Stimulated activated naive CD8-positive, alpha-beta T cell treated with anti-CD3 and anti-CD28 coated beads, Interleukin-15, Interleukin-2, amounts not matched to agents 100 U/mL and 50 U/mL, for 24 hours (primary cell): ENCODE data around the gene MED31.
"Not testable (repeated sequence)": the region's sequence is repeated elsewhere in the genome, so short reads cannot be mapped to it uniquely, and the experiment has no call there.

ENCODE experiments used
- ATAC-seq: fragments of 150-1000 bp; cut with Tn5 transposase; one replicate; pipeline ENCODE4 v1.10.0; 2021
- DNase-seq: peaks from one replicate; pipeline ENCODE4 v3.0.0; 2021

The MED31 gene

DNA sequence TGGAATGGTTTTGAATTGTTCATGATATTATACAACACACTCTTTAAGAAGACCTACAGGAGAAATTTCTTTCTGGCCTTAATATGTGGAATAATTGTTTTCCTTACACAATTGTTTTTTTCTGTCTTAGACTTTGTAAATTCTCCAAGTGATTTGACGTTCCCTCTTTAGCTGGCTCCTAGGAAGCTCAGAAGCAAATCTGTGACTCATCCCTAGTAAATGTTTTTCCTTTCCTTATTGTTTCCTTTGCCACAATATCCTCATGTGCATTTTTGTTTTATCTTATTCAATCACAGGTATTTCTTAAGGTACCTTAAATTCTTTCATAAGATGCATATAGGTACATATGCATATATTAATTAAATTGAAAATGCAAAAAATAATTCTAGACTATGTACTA, 24.4 kb downstream of the MED31 start:
- ATAC-seq, result no peak
- no peak for DNase-seq

DNA sequence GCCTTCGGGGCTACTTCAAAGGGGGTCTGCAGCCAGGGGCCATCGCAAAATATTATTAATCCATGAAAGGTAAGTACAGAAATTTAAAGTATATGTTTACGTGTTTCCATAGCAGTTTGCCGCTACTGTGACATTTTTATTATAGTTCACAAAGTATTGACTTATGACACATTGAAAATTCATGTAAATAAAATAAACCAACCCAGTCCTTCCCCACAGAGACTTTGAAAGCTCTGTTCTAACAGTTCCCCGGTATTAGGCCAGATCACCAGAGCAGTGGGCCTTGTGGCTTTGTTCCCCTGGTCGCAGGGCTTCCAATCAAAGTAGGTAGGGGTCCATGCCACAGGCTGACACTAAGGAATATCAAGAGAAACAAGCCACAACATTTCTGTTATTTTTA, 24.8 kb downstream of the MED31 start:
- DNase-seq, result no peak
- no peak for ATAC-seq

DNA sequence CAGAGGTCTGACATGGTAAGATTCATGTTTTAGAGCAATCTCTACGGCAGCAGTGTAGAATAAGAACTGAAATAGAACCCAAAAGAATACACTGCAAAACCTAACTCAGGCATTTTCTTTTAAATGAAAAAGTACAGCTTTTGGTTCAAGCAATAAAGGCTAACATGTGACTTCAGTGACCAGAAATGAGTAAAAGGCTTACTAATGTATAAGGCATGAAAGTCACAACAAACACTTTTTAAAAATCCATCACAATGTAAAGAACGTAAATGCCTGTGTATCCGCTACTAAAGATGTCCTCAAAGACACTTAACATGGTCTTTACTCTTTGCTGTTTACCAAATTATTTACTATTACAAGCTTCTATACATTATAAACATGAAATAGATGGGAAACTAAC, 27.5 kb downstream of the MED31 start:
- ATAC-seq (no peak), DNase-seq (no peak)

DNA sequence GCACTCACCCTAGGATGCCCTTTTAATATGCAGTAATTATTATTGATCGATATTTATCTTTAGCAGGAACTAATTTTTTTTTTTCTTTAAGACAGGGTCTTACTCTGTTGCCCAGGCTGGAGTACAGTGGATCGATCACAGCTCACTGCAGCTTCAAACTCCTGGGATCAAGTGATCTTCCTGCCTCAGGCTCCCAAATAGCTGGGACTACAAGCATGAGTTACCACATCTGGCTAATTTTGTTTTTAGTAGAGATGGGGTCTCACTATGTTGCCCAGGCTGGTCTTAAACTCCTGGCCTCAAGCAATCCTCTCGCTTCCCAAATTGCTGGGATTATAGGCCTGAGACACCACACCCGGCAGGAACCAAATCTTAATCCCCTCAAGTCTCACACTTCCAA, 40.2 kb downstream of the MED31 start:
- ATAC-seq (no peak), DNase-seq (no peak)

DNA sequence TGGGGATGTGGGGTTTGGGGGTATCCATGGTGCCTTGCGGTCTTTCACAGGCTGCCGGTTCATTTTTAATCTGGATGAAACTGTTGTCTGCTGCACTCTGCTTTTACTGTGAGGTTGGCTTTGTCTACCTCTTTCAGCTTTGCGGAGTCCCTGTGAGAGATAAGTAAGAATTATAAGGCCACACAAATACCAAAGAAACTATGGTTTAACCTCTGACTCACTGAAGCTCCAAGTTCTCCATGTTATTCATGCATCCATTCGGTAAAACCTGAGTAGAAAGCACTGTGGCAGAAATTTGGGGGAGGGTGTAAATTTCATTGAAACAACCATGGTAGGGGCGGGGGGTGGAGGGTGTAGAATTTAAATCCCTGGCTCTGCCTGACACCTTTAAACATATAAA, 41.4 kb downstream of the MED31 start:
- ATAC-seq, result no peak
- no peak for DNase-seq

DNA sequence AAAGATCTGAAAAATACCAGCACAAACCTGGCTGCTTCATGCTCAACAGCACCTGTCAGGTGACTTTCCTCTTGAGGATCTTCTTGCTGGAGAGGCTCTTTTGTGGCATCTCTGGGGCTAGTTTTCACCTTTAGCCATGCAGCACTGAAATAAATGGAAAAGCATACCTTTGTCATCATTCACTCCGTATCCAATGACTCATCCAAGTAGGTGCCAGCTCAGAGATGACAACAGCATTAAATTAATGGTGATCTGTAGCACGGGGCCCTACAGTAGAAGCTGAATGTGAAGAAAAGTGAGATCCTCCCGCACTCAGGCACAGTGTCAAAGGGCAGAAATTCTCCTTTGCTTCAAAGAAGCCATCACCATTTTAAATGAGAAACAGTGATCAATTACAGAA, 43.1 kb downstream of the MED31 start:
- ATAC-seq (no peak), DNase-seq (no peak)

DNA sequence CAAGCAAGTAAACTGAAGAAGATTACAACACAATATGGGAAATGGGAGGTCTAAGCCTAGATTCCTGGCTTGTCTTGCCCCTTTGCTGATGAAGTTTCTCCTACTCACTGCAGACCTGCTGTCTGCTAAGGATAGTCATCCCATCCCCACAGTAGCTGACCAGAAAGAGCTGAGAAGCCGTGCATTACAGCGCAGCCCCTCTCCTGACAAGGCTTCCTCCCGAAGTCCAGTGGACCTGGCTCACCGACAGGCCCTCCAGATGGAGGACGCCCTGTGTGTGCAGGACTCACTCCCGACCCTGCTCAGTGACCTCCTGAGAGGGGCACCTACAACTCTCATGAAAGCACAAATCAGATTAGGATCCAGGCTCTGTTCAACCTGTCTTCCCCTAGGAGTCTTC, 46.3 kb downstream of the MED31 start:
- ATAC-seq (no peak), DNase-seq (no peak)

DNA sequence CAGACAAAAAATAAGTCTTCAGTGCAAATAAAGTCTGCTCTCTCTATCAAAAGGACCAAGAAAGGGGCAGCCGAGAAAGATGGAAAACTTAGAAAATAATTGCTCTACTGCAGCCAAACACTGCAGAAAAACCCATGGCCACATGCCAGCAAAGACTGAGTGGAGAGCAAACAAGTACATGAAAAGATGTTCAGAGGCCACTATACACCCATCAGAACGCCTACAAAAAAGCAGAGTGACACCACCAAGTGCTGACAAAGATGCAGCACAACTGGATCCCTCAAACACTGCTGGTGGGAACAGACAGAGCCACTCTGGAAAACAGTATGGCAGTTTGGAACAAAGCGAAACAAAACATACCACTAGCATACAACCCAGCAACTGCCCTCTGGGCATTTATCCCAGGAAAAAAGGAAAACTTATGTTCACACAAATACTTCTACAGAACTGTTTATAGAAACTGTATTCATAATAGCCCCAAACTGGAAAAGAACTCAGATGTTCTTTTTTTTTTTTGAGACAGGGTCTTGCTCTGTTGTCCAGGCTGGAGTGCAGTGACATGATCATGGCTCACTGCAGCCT, 47.6 kb downstream of the MED31 start:
- DNase-seq (no peak), ATAC-seq (no peak)

DNA sequence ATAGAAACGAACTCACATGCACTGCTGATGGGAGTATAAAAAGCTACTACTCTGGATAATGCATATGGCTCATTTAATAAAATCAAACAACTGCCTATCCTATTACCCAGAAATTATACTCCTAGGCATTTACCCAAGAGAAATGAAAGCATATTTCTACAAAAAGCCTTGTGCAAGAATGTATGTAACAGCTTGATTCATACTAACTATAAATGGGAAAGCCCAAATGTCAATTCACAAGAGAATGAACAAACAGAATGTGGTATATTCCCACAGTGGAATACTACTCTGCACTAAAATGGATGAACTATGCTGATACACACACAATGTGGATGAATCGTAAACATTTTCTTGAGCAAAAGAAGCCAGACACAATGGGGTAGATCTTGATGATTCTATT, 49.3 kb downstream of the MED31 start:
- DNase-seq (no peak), ATAC-seq (no peak)

DNA sequence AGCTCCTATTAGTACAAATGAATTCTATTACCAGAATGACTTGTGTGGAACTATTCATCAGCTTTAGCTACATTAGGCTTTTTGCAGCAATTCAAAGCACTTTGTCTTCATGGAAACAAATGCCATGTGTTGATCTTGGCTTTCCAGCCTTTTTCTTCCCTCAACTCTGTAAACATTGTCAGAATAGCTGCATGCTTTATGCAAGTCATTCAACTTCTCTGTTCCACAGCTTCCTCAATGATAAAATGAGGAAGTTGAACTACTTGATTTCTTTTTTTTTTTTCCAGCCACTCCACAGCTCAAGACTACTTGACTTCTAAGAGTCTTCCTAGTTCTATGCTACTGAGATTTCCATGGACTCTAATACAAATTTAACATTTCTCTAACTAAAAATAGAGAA, 52.0 kb downstream of the MED31 start:
- DNase-seq, result no peak
- ATAC-seq, result no peak

DNA sequence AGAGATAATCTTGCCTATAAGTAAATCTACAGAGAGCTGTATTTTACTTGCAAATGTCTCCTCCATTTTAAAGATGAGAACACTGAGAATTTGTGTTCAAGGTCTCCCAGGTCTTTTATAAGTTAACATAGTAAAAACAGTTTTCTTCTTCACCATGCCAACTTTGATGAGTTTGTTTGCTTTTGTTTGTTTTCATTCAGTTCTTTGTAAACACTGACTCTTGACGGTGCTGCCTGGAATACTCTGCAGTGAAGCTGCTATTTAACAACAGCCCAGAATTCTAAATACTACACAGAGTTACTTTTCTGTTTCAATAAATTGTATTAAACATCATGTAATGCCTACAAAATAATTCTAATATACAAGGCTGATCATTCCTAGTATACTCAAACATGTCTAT, 53.7 kb downstream of the MED31 start:
- ATAC-seq (no peak), DNase-seq (no peak)

DNA sequence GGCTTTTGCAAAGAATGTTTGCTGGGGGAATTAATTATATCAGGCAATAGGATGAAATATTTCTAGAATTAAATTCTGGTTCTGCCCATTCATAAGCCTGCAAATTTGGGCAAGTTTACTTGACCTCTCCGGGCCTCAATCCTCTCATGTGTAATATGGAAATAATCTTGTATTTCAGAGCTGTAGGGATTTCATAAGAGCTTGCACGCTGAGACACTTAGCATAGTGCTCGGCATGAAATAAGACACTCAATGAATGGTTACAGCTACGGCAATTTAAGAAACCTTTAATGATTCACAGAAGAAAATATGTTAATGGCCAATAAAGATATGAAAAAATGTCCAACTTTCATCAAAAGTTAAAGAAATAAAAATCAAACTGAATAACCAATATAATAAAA, 54.5 kb downstream of the MED31 start:
- DNase-seq (no peak), ATAC-seq (no peak)

DNA sequence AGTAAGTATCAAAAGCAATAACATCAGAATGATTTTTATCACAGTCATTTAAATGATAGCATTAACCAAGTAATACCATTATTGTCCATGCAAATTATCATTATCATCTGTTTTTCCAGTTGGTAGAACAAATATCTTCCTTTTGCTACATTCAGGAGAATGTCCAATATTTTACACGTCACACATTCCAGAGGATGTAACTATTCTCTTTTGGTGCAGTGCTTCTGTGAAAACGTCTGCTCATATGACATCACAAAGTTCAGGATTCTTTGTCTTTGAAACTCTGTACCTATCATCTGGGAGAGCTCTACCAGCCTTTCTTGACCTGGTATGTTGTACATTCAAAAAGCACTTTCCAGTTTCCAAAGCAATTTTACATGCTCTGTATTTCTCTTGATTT, 54.9 kb downstream of the MED31 start:
- no peak for ATAC-seq
- DNase-seq, result no peak

DNA sequence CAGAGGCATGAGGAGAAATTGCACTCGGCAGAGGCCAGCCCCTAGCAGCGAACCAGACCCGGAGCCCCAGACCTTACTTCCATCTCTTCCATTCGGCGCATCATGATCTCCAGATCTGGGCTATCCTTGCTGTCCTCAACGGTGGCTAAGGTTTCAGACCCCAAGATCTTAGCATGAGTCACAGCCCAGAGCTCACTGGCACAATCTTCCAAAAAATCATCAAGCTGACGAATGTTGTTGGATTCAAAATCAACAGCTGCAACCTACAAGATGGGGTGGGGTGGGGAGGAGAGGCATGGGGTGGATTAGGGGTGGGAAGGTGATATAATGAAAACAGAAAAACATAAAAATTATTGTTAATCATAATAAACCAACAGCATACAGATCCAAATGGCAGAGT, 55.3 kb downstream of the MED31 start:
- ATAC-seq (no peak), DNase-seq (no peak)

DNA sequence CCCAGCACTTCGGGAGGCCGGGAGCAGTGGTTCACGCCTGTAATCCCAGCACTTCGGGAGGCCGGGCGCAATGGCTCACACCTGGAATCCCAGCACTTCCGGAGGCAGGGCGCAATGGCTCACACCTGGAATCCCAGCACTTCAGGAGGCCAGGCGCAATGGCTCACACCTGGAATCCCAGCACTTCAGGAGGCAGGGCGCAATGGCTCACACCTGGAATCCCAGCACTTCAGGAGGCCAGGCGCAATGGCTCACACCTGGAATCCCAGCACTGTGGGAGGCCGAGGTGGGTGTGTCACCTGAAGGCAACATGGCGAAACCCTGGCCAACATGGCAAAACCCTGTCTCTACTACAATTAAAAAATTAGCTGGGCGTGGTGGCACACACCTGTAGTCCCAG, 58.0 kb downstream of the MED31 start:
- not testable (repeated sequence) for DNase-seq

More for the DNA sequence above, 58.0 kb downstream of the MED31 start:
- ATAC-seq, result not testable (repeated sequence)
